Measurements from ENCODE around the gene MSRB3.

DNA sequence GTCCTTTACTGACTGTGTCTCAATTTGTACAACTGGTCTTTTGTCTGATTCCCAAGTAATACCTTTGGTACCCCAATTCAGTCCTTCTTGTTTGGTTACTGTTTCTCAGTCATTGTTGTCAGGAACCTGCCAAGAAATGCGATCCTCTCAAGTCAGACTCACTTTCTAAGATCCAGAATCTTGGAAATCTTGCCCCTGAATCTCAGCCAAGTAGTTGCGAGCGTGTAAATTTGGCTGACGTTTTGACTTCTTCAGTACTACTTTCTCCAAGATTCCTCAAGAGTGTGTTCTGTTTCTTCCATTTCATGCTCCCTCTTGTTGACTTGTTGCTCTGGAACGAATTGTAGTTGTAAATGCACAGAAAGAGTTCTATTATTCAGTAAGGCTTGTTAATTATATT lies 114.0 kb downstream of the MSRB3 start:
- TF ChIP-seq CTCF (IDR thresholded peaks at IDR 0.05) (no peak), EZH2 (IDR thresholded peaks at IDR 0.05) (no peak), EZH2phosphoT487 (IDR thresholded peaks at IDR 0.05) (no peak)
